Measurements from ENCODE around the gene SHISA7. TPM values are rescaled to one million over a fixed set of nuclear protein-coding genes. Genes with fewer than 3 reads are reported as not detected.

The SHISA7 gene
- total RNA-seq, 1 donor from 2014 or later: 0.25 TPM

- peaks cover 49% of the 10 kb centered on the region for H3K4me1 ChIP-seq
- DNase-seq (ENCODE audit: extremely low spot score in 2 of 2): no peak
These were observed 40.0 kb upstream of the SHISA7 start for GRCh38 chr19:55482967-55483705.

GRCh38 chr19:55482156-55482961 lies 39.3 kb upstream of the SHISA7 start:
- no peak for TF ChIP-seq CTCF (IDR thresholded peaks at IDR 0.05)
- TF ChIP-seq POLR2A (IDR thresholded peaks at IDR 0.05): no peak
- TF ChIP-seq POLR2AphosphoS5 (IDR thresholded peaks at IDR 0.05; ENCODE audit: insufficient read depth in 1 of 2, low read depth in 1 of 2): no peak
- DNase-seq (ENCODE audit: extremely low spot score in 2 of 2): no peak
- peaks cover 49% of the 10 kb centered on the region for H3K4me1 ChIP-seq
- H3K9me3 ChIP-seq: no peaks in the 10 kb centered on the region
- intact Hi-C loops (cut with DNase I): no loop called here
- no peak overlapping the region for H3K27ac ChIP-seq
- H3K4me3 ChIP-seq: no peak overlapping the region
- no peaks in the 10 kb centered on the region for H3K36me3 ChIP-seq
- no peaks in the 10 kb centered on the region for H3K27me3 ChIP-seq

More at GRCh38 chr19:55482967-55483705, 40.0 kb upstream of the SHISA7 start:
- Histone ChIP-seq H3K4me3 (no peak overlapping the region), H3K27me3 (no peaks in the 10 kb centered on the region), H3K9me3 (no peaks in the 10 kb centered on the region), H3K27ac (no peak overlapping the region), H3K36me3 (no peaks in the 10 kb centered on the region)
- intact Hi-C loops (cut with DNase I): no loop called here
- TF ChIP-seq POLR2A (IDR thresholded peaks at IDR 0.05): no peak
- TF ChIP-seq POLR2AphosphoS5 (IDR thresholded peaks at IDR 0.05; ENCODE audit: insufficient read depth in 1 of 2, low read depth in 1 of 2): no peak
- TF ChIP-seq CTCF (IDR thresholded peaks at IDR 0.05): no peak

- H3K9me3 ChIP-seq: no peaks in the 10 kb centered on the region
- intact Hi-C loops (cut with DNase I): no loop called here
- TF ChIP-seq POLR2AphosphoS5 (IDR thresholded peaks at IDR 0.05; ENCODE audit: insufficient read depth in 1 of 2, low read depth in 1 of 2) (no peak), POLR2A (IDR thresholded peaks at IDR 0.05) (no peak), CTCF (IDR thresholded peaks at IDR 0.05) (no peak)
- no peaks in the 10 kb centered on the region for H3K36me3 ChIP-seq
- no peak overlapping the region for H3K4me3 ChIP-seq
- no peak overlapping the region for H3K27ac ChIP-seq
- no peak for DNase-seq (ENCODE audit: extremely low spot score in 2 of 2)
- H3K27me3 ChIP-seq: no peaks in the 10 kb centered on the region
- H3K4me1 ChIP-seq: peaks cover 45% of the 10 kb centered on the region
These were observed 38.7 kb upstream of the SHISA7 start for GRCh38 chr19:55481794-55482155.

GRCh38 chr19:55481148-55481793 lies 38.2 kb upstream of the SHISA7 start:
- Histone ChIP-seq H3K4me1 (peaks cover 40% of the 10 kb centered on the region), H3K9me3 (no peaks in the 10 kb centered on the region), H3K4me3 (no peak overlapping the region), H3K27me3 (no peaks in the 10 kb centered on the region), H3K27ac (no peak overlapping the region), H3K36me3 (no peaks in the 10 kb centered on the region)
- intact Hi-C loops (cut with DNase I): no loop called here
- no peak for DNase-seq (ENCODE audit: extremely low spot score in 2 of 2)
- TF ChIP-seq CTCF (IDR thresholded peaks at IDR 0.05): no peak
- TF ChIP-seq POLR2AphosphoS5 (IDR thresholded peaks at IDR 0.05; ENCODE audit: insufficient read depth in 1 of 2, low read depth in 1 of 2): no peak
- no peak for TF ChIP-seq POLR2A (IDR thresholded peaks at IDR 0.05)
